ENCODE measurements around the gene HOMER1.

The HOMER1 gene

GRCh38 chr5:79471556-79471955 is 42.4 kb downstream of the HOMER1 start:
- no peak overlapping the region for H3K4me3 ChIP-seq (ENCODE audit: control insufficient read depth, low read depth, low read length)
- TF ChIP-seq, protein P1, sequence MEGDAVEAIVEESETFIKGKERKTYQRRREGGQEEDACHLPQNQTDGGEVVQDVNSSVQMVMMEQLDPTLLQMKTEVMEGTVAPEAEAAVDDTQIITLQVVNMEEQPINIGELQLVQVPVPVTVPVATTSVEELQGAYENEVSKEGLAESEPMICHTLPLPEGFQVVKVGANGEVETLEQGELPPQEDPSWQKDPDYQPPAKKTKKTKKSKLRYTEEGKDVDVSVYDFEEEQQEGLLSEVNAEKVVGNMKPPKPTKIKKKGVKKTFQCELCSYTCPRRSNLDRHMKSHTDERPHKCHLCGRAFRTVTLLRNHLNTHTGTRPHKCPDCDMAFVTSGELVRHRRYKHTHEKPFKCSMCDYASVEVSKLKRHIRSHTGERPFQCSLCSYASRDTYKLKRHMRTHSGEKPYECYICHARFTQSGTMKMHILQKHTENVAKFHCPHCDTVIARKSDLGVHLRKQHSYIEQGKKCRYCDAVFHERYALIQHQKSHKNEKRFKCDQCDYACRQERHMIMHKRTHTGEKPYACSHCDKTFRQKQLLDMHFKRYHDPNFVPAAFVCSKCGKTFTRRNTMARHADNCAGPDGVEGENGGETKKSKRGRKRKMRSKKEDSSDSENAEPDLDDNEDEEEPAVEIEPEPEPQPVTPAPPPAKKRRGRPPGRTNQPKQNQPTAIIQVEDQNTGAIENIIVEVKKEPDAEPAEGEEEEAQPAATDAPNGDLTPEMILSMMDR (conservative IDR thresholded peaks at IDR 0.05; ENCODE audit: control insufficient read depth, insufficient read depth, low read depth, low read length), result no peak
- DNase-seq (ENCODE audit: low read depth), result no peak

- peak; percentile 45 for DNase-seq (ENCODE audit: low read depth)
- no peak overlapping the region for H3K4me3 ChIP-seq (ENCODE audit: control insufficient read depth, low read depth, low read length)
- TF ChIP-seq, protein P1 (conservative IDR thresholded peaks at IDR 0.05; ENCODE audit: control insufficient read depth, insufficient read depth, low read depth, low read length), result peak; percentile 56
These were observed 49.1 kb downstream of the HOMER1 start for GRCh38 chr5:79464695-79465332.

GRCh38 chr5:79464278-79464677 is 49.7 kb downstream of the HOMER1 start:
- DNase-seq (ENCODE audit: low read depth), result no peak
- TF ChIP-seq, protein P1 (conservative IDR thresholded peaks at IDR 0.05; ENCODE audit: control insufficient read depth, insufficient read depth, low read depth, low read length), result no peak
- H3K4me3 ChIP-seq (ENCODE audit: control insufficient read depth, low read depth, low read length), result no peak overlapping the region

DNA sequence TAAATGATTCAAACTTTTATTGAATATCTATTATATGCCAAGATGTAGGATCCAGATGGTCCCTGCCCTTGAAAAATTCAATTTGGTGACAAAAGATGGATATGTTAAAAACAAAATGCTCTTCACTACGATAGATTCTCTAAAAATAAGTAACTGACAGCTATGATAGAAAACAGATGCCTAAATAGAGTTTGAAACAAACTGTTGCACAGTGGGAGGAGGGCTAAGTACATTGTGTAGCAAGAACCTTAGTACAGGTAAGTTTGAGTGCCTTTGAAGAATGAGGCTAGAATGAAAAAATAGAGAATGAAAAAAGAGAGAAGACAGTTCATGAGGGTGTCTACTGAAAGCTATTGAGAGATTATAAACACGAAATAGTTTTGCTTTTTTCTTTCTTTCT is 54.3 kb downstream of the HOMER1 start:
- no peak for DNase-seq (ENCODE audit: low read depth)
- no peak overlapping the region for H3K4me3 ChIP-seq (ENCODE audit: control insufficient read depth, low read depth, low read length)
- TF ChIP-seq, protein P1 (conservative IDR thresholded peaks at IDR 0.05; ENCODE audit: control insufficient read depth, insufficient read depth, low read depth, low read length), result no peak

DNA sequence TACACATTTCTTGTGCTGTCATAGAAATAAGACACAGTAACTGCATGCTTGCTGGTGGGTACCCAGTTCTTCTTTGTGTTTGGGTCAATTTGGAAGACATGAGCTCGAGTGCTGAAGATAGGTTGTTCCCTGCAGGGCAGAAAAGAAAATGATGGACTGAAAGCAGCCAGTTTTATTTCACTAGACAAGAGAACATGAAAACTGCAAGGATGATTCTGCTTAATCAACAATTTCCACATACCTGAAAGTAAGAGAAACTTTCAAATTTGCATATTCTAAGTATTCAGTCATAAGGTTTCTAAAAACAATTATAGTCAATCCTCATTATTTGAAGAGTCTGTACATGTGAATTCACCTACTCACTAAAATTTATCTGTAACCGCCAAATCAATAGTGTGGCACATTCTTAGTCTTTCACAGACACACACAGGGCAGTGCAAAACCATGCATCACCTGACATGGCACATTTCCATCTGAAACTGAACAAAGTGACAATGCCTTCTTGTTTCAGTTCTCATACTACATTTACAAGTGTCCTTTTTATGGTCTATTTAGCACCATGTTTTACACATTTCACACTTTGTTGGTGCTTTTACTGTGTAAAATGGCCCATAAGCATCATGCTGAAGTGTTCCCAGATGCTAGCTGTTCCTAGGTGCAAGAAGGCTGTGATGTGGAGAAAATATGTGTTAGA is 56.9 kb downstream of the HOMER1 start:
- no peak for DNase-seq (ENCODE audit: low read depth)
- TF ChIP-seq, protein P1 (conservative IDR thresholded peaks at IDR 0.05; ENCODE audit: control insufficient read depth, insufficient read depth, low read depth, low read length), result no peak

GRCh38 chr5:79456400-79456799 is 57.5 kb downstream of the HOMER1 start:
- TF ChIP-seq, protein P1 (conservative IDR thresholded peaks at IDR 0.05; ENCODE audit: control insufficient read depth, insufficient read depth, low read depth, low read length), result no peak
- H3K4me3 ChIP-seq (ENCODE audit: control insufficient read depth, low read depth, low read length), result no peak overlapping the region
- DNase-seq (ENCODE audit: low read depth), result no peak

More for the DNA sequence above, 56.9 kb downstream of the HOMER1 start:
- H3K4me3 ChIP-seq (ENCODE audit: control insufficient read depth, low read depth, low read length), result no peak overlapping the region
